ENCODE data around the gene PARD3B. TPM values are rescaled to one million over a fixed set of nuclear protein-coding genes. Genes with fewer than 3 reads are reported as not detected.

The PARD3B gene
- total RNA-seq, 3 donors from 2014 or later, result 0.18 to 0.48 (median 0.27) TPM

GRCh38 chr2:204876311-204876710, 331.0 kb downstream of the PARD3B start:
- no peaks in the 10 kb centered on the region for H3K36me3 Mint-ChIP-seq (ENCODE audit: insufficient read depth)
- no peak for DNase-seq
- H3K4me1 Mint-ChIP-seq (ENCODE audit: low read depth), result peaks cover 53% of the 10 kb centered on the region
- no peak overlapping the region for H3K4me3 Mint-ChIP-seq
- ATAC-seq, result no peak
- H3K9me3 Mint-ChIP-seq, result peaks cover 8% of the 10 kb centered on the region
- H3K27me3 Mint-ChIP-seq (ENCODE audit: low read depth), result no peaks in the 10 kb centered on the region

GRCh38 chr2:204877691-204878090, 332.4 kb downstream of the PARD3B start:
- H3K9me3 Mint-ChIP-seq, result peaks cover 8% of the 10 kb centered on the region
- ATAC-seq (no peak), DNase-seq (no peak)
- H3K27me3 Mint-ChIP-seq (ENCODE audit: low read depth), result no peaks in the 10 kb centered on the region
- H3K4me1 Mint-ChIP-seq (ENCODE audit: low read depth), result peaks cover 54% of the 10 kb centered on the region
- H3K36me3 Mint-ChIP-seq (ENCODE audit: insufficient read depth), result no peaks in the 10 kb centered on the region
- H3K4me3 Mint-ChIP-seq, result no peak overlapping the region

GRCh38 chr2:204880928-204881327, 335.7 kb downstream of the PARD3B start:
- Mint-ChIP-seq H3K4me3 (peak overlapping the region; percentile 10), H3K27me3 (ENCODE audit: low read depth) (no peaks in the 10 kb centered on the region)

GRCh38 chr2:204881655-204882054, 336.4 kb downstream of the PARD3B start:
- Mint-ChIP-seq H3K4me3 (no peak overlapping the region), H3K4me1 (ENCODE audit: low read depth) (peaks cover 45% of the 10 kb centered on the region), H3K36me3 (ENCODE audit: insufficient read depth) (no peaks in the 10 kb centered on the region), H3K9me3 (no peaks in the 10 kb centered on the region), H3K27me3 (ENCODE audit: low read depth) (no peaks in the 10 kb centered on the region)
- DNase-seq, result no peak
- peak in 1 of 2 donors; percentile 70 for ATAC-seq

More at GRCh38 chr2:204880928-204881327, 335.7 kb downstream of the PARD3B start:
- H3K4me1 Mint-ChIP-seq (ENCODE audit: low read depth), result peaks cover 46% of the 10 kb centered on the region
- H3K36me3 Mint-ChIP-seq (ENCODE audit: insufficient read depth), result no peaks in the 10 kb centered on the region
- no peaks in the 10 kb centered on the region for H3K9me3 Mint-ChIP-seq
- DNase-seq (no peak), ATAC-seq (no peak)

GRCh38 chr2:204885747-204886146, 340.5 kb downstream of the PARD3B start:
- H3K4me3 Mint-ChIP-seq, result no peak overlapping the region
- no peaks in the 10 kb centered on the region for H3K27me3 Mint-ChIP-seq (ENCODE audit: low read depth)
- no peaks in the 10 kb centered on the region for H3K36me3 Mint-ChIP-seq (ENCODE audit: insufficient read depth)
- DNase-seq, result no peak
- H3K9me3 Mint-ChIP-seq, result peaks cover 6% of the 10 kb centered on the region
- ATAC-seq, result no peak
- peaks cover 23% of the 10 kb centered on the region for H3K4me1 Mint-ChIP-seq (ENCODE audit: low read depth)

- Mint-ChIP-seq H3K27me3 (ENCODE audit: low read depth) (no peaks in the 10 kb centered on the region), H3K36me3 (ENCODE audit: insufficient read depth) (no peaks in the 10 kb centered on the region), H3K4me1 (ENCODE audit: low read depth) (peaks cover 13% of the 10 kb centered on the region), H3K4me3 (no peak overlapping the region), H3K9me3 (peaks cover 6% of the 10 kb centered on the region)
- no peak for ATAC-seq
- no peak for DNase-seq
Measured at GRCh38 chr2:204886713-204887112, 341.4 kb downstream of the PARD3B start.

GRCh38 chr2:204888222-204888621, 342.9 kb downstream of the PARD3B start:
- no peak for ATAC-seq
- no peak for DNase-seq
- H3K4me1 Mint-ChIP-seq (ENCODE audit: low read depth), result peaks cover 7% of the 10 kb centered on the region
- H3K4me3 Mint-ChIP-seq, result no peak overlapping the region
- H3K9me3 Mint-ChIP-seq, result peaks cover 6% of the 10 kb centered on the region
- no peaks in the 10 kb centered on the region for H3K27me3 Mint-ChIP-seq (ENCODE audit: low read depth)
- no peaks in the 10 kb centered on the region for H3K36me3 Mint-ChIP-seq (ENCODE audit: insufficient read depth)

GRCh38 chr2:204890680-204891079, 345.4 kb downstream of the PARD3B start:
- Mint-ChIP-seq H3K4me3 (no peak overlapping the region), H3K4me1 (ENCODE audit: low read depth) (peaks cover 6% of the 10 kb centered on the region), H3K9me3 (peaks cover 6% of the 10 kb centered on the region), H3K27me3 (ENCODE audit: low read depth) (no peaks in the 10 kb centered on the region), H3K36me3 (ENCODE audit: insufficient read depth) (no peaks in the 10 kb centered on the region)
- DNase-seq (no peak), ATAC-seq (no peak)

- no peaks in the 10 kb centered on the region for H3K36me3 Mint-ChIP-seq (ENCODE audit: insufficient read depth)
Measured at GRCh38 chr2:204891739-204892138, 346.5 kb downstream of the PARD3B start.

GRCh38 chr2:204892506-204893255, 347.4 kb downstream of the PARD3B start:
- DNase-seq, result no peak
- Mint-ChIP-seq H3K4me1 (ENCODE audit: low read depth) (peaks cover 7% of the 10 kb centered on the region), H3K4me3 (no peak overlapping the region), H3K9me3 (peaks cover 6% of the 10 kb centered on the region), H3K36me3 (ENCODE audit: insufficient read depth) (no peaks in the 10 kb centered on the region), H3K27me3 (ENCODE audit: low read depth) (no peaks in the 10 kb centered on the region)
- peak; percentile 28 to 67 for ATAC-seq

More at GRCh38 chr2:204891739-204892138, 346.5 kb downstream of the PARD3B start:
- DNase-seq (no peak), ATAC-seq (no peak)
- Mint-ChIP-seq H3K4me1 (ENCODE audit: low read depth) (peaks cover 7% of the 10 kb centered on the region), H3K4me3 (no peak overlapping the region), H3K9me3 (peaks cover 6% of the 10 kb centered on the region), H3K27me3 (ENCODE audit: low read depth) (no peaks in the 10 kb centered on the region)

- ATAC-seq, result no peak
- H3K4me1 Mint-ChIP-seq (ENCODE audit: low read depth), result peaks cover 13% of the 10 kb centered on the region
- H3K36me3 Mint-ChIP-seq (ENCODE audit: insufficient read depth), result peaks cover 2% of the 10 kb centered on the region
- DNase-seq, result no peak
- no peaks in the 10 kb centered on the region for H3K27me3 Mint-ChIP-seq (ENCODE audit: low read depth)
- peaks cover 14% of the 10 kb centered on the region for H3K9me3 Mint-ChIP-seq
- no peak overlapping the region for H3K4me3 Mint-ChIP-seq
Measured at GRCh38 chr2:204896146-204896545, 350.9 kb downstream of the PARD3B start.

- DNase-seq, result no peak
- Mint-ChIP-seq H3K4me3 (no peak overlapping the region), H3K4me1 (ENCODE audit: low read depth) (peaks cover 13% of the 10 kb centered on the region), H3K36me3 (ENCODE audit: insufficient read depth) (peaks cover 2% of the 10 kb centered on the region), H3K27me3 (ENCODE audit: low read depth) (no peaks in the 10 kb centered on the region), H3K9me3 (peaks cover 14% of the 10 kb centered on the region)
- no peak for ATAC-seq
Measured at GRCh38 chr2:204897561-204897960, 352.3 kb downstream of the PARD3B start.

- H3K36me3 Mint-ChIP-seq (ENCODE audit: insufficient read depth), result peaks cover 2% of the 10 kb centered on the region
- no peak for ATAC-seq
- H3K27me3 Mint-ChIP-seq (ENCODE audit: low read depth), result no peaks in the 10 kb centered on the region
- H3K4me1 Mint-ChIP-seq (ENCODE audit: low read depth), result peaks cover 12% of the 10 kb centered on the region
- H3K4me3 Mint-ChIP-seq, result no peak overlapping the region
- DNase-seq, result no peak
- peaks cover 14% of the 10 kb centered on the region for H3K9me3 Mint-ChIP-seq
Measured at GRCh38 chr2:204898928-204899640, 353.8 kb downstream of the PARD3B start.

- peak overlapping the region; percentile 16 for H3K4me3 Mint-ChIP-seq
- no peaks in the 10 kb centered on the region for H3K27me3 Mint-ChIP-seq (ENCODE audit: low read depth)
- H3K36me3 Mint-ChIP-seq (ENCODE audit: insufficient read depth), result peaks cover 2% of the 10 kb centered on the region
- H3K4me1 Mint-ChIP-seq (ENCODE audit: low read depth), result peaks cover 9% of the 10 kb centered on the region
- ATAC-seq (no peak), DNase-seq (no peak)
- peaks cover 14% of the 10 kb centered on the region for H3K9me3 Mint-ChIP-seq
Measured at GRCh38 chr2:204899983-204900382, 354.7 kb downstream of the PARD3B start.

- no peak for ATAC-seq
- peaks cover 2% of the 10 kb centered on the region for H3K36me3 Mint-ChIP-seq (ENCODE audit: insufficient read depth)
- peaks cover 14% of the 10 kb centered on the region for H3K9me3 Mint-ChIP-seq
- DNase-seq, result no peak
- peaks cover 9% of the 10 kb centered on the region for H3K4me1 Mint-ChIP-seq (ENCODE audit: low read depth)
- no peaks in the 10 kb centered on the region for H3K27me3 Mint-ChIP-seq (ENCODE audit: low read depth)
- no peak overlapping the region for H3K4me3 Mint-ChIP-seq
Measured at GRCh38 chr2:204900487-204900886, 355.2 kb downstream of the PARD3B start.

All from activated T-cell treated with anti-CD3 and anti-CD28 coated beads, Interleukin-2, amount 50 U/mL, for 4 hours (primary cell).